Suprapubic skin (tissue), 4 donors: Measurements from ENCODE around the gene PTGES2.

ENCODE experiments used
- CTCF ChIP-seq, 2 donors: fragments of 200-600 bp in 1 of 2; fragments of 450-650 bp in 1 of 2; sonication (generic) in 1 of 2; IDR thresholded peaks; one replicate each; pipeline ENCODE4 v1.5.1; 2016 to 2019; ENCODE audit warnings: antibody characterized with exemption in 2 of 2, mild to moderate bottlenecking in 1 of 2, moderate library complexity in 1 of 2
- POLR2A ChIP-seq, 2 donors: fragments of 450-650 bp; IDR thresholded peaks; one replicate each; pipeline ENCODE4 v1.6.1; 2017; ENCODE audit warnings: antibody characterized with exemption in 2 of 2, mild to moderate bottlenecking in 2 of 2, moderate library complexity in 2 of 2
- POLR2AphosphoS5 ChIP-seq, 3 donors: sonication (generic); formaldehyde crosslinking; IDR thresholded peaks; one replicate each; pipeline ENCODE4 v1.6.1; 2017; ENCODE audit warnings: antibody characterized with exemption in 3 of 3

- TF ChIP-seq CTCF (IDR thresholded peaks at IDR 0.05), result no peak
- no peak for TF ChIP-seq POLR2AphosphoS5 (IDR thresholded peaks at IDR 0.05)
- TF ChIP-seq POLR2A (IDR thresholded peaks at IDR 0.05), result no peak
Measured at GRCh38 chr9:128125580-128126354, 1.8 kb downstream of the PTGES2 start.
